ENCODE data around the gene GUCA2A.

The GUCA2A gene

DNA sequence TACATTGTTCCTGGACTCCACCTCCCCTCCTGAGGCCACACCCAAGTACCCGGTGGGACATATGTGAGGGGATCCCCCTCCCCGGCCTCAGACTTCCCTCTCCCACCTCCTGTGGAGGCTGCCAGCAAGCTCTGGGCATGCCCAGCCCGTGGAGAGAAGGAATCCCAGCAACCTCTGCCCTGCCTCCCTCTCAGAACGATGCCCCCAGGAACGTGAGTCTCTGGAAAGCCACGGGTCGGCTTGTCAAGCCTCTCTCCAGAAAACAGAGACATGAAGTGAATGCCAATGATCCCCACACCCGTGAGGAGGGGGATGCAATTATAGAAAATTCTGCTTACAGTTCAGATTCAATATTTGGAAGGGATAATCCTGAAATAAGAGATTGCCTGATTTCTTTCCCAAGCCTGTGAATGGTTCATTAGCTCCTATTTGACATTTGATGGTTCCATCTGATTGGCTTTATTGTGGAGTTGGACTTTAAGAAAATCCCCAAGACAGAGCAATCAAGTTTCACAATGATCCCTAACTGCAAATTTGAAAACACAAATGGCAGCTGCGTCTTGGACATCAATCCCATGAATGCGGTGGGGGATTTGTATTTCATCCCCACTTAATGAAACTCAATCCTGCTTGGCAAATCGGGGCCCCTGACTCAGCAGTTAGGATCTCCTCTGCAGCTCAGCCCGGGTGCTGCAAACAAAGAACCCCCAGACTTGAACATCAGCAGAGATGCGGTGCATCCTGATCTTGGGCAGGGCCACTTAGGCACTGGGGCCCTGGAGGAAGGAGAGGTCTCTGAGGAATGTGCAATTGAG is 20.4 kb downstream of the GUCA2A start:
- H3K27ac ChIP-seq (ENCODE audit: low read depth, low read length) = no peak overlapping the region
- no peak overlapping the region for H3K4me3 ChIP-seq (ENCODE audit: low read length)
- no peak overlapping the region for H2BK120ac ChIP-seq (ENCODE audit: low read depth, low read length)
- H3K56ac ChIP-seq (ENCODE audit: low read length) = no peak overlapping the region
- no peak overlapping the region for H3K18ac ChIP-seq (ENCODE audit: low read length)
- no peaks in the 10 kb centered on the region for H3K27me3 ChIP-seq (ENCODE audit: insufficient read depth, low read length, poor library complexity)
- H2BK5ac ChIP-seq (ENCODE audit: low read length) = no peak overlapping the region
- H4K5ac ChIP-seq (ENCODE audit: low read length) = no peak overlapping the region
- no peak overlapping the region for H3K4ac ChIP-seq (ENCODE audit: low read depth, low read length)
- no peak overlapping the region for H2BK15ac ChIP-seq (replicated peaks; ENCODE audit: low read depth)
- H3K36me3 ChIP-seq (ENCODE audit: control insufficient read depth, insufficient read depth, low read length) = no peaks in the 10 kb centered on the region
- H3K79me2 ChIP-seq (ENCODE audit: control insufficient read depth, insufficient read depth, low read length) = no peaks in the 10 kb centered on the region
- no peak overlapping the region for H3K4me2 ChIP-seq (ENCODE audit: low read length)
- no peaks in the 10 kb centered on the region for H3K4me1 ChIP-seq (ENCODE audit: control insufficient read depth, low read depth, low read length)
- no peak overlapping the region for H4K8ac ChIP-seq (ENCODE audit: low read depth, low read length)
- no peak overlapping the region for H3K9ac ChIP-seq (ENCODE audit: low read length)
- H3K79me1 ChIP-seq (ENCODE audit: low read length) = no peaks in the 10 kb centered on the region
- no peak overlapping the region for H3K23ac ChIP-seq (ENCODE audit: low read length)
- H2AK5ac ChIP-seq (ENCODE audit: low read length) = no peak overlapping the region
- no peak for DNase-seq
- no CpG with 5 or more reads among the region's 13 CpGs for WGBS (ENCODE audit: extremely low coverage, insufficient coverage, low lambda C conversion rate)

GRCh38 chr1:42142894-42143675 is 21.5 kb downstream of the GUCA2A start:
- Histone ChIP-seq H3K56ac (ENCODE audit: low read length) (no peak overlapping the region), H3K27ac (ENCODE audit: low read depth, low read length) (no peak overlapping the region), H3K23ac (ENCODE audit: low read length) (no peak overlapping the region), H3K9ac (ENCODE audit: low read length) (no peak overlapping the region), H3K27me3 (ENCODE audit: insufficient read depth, low read length, poor library complexity) (no peaks in the 10 kb centered on the region), H4K8ac (ENCODE audit: low read depth, low read length) (no peak overlapping the region), H3K36me3 (ENCODE audit: control insufficient read depth, insufficient read depth, low read length) (no peaks in the 10 kb centered on the region), H2BK15ac (replicated peaks; ENCODE audit: low read depth) (no peak overlapping the region), H3K4me2 (ENCODE audit: low read length) (no peak overlapping the region), H3K4me1 (ENCODE audit: control insufficient read depth, low read depth, low read length) (no peaks in the 10 kb centered on the region), H2BK120ac (ENCODE audit: low read depth, low read length) (no peak overlapping the region), H3K4ac (ENCODE audit: low read depth, low read length) (no peak overlapping the region), H2BK5ac (ENCODE audit: low read length) (no peak overlapping the region), H3K79me2 (ENCODE audit: control insufficient read depth, insufficient read depth, low read length) (no peaks in the 10 kb centered on the region), H4K5ac (ENCODE audit: low read length) (no peak overlapping the region), H2AK5ac (ENCODE audit: low read length) (no peak overlapping the region), H3K18ac (ENCODE audit: low read length) (no peak overlapping the region), H3K4me3 (ENCODE audit: low read length) (no peak overlapping the region), H3K79me1 (ENCODE audit: low read length) (no peaks in the 10 kb centered on the region)
- DNase-seq = no peak
- no CpG with 5 or more reads among the region's 4 CpGs for WGBS (ENCODE audit: extremely low coverage, insufficient coverage, low lambda C conversion rate)

- Histone ChIP-seq H3K36me3 (ENCODE audit: control insufficient read depth, insufficient read depth, low read length) (no peaks in the 10 kb centered on the region), H3K4ac (ENCODE audit: low read depth, low read length) (no peak overlapping the region), H2AK5ac (ENCODE audit: low read length) (no peak overlapping the region), H3K27ac (ENCODE audit: low read depth, low read length) (no peak overlapping the region), H4K5ac (ENCODE audit: low read length) (no peak overlapping the region), H3K79me2 (ENCODE audit: control insufficient read depth, insufficient read depth, low read length) (no peaks in the 10 kb centered on the region), H3K56ac (ENCODE audit: low read length) (no peak overlapping the region), H3K23ac (ENCODE audit: low read length) (no peak overlapping the region), H3K18ac (ENCODE audit: low read length) (no peak overlapping the region), H4K8ac (ENCODE audit: low read depth, low read length) (no peak overlapping the region), H3K4me3 (ENCODE audit: low read length) (no peak overlapping the region), H2BK120ac (ENCODE audit: low read depth, low read length) (no peak overlapping the region), H3K4me1 (ENCODE audit: control insufficient read depth, low read depth, low read length) (no peaks in the 10 kb centered on the region), H3K79me1 (ENCODE audit: low read length) (no peaks in the 10 kb centered on the region), H2BK5ac (ENCODE audit: low read length) (no peak overlapping the region), H3K9ac (ENCODE audit: low read length) (no peak overlapping the region), H2BK15ac (replicated peaks; ENCODE audit: low read depth) (no peak overlapping the region), H3K4me2 (ENCODE audit: low read length) (no peak overlapping the region), H3K27me3 (ENCODE audit: insufficient read depth, low read length, poor library complexity) (no peaks in the 10 kb centered on the region)
- DNase-seq = no peak
- no CpG with 5 or more reads among the region's 5 CpGs for WGBS (ENCODE audit: extremely low coverage, insufficient coverage, low lambda C conversion rate)
These were observed 22.6 kb downstream of the GUCA2A start for GRCh38 chr1:42141978-42142377.

DNA sequence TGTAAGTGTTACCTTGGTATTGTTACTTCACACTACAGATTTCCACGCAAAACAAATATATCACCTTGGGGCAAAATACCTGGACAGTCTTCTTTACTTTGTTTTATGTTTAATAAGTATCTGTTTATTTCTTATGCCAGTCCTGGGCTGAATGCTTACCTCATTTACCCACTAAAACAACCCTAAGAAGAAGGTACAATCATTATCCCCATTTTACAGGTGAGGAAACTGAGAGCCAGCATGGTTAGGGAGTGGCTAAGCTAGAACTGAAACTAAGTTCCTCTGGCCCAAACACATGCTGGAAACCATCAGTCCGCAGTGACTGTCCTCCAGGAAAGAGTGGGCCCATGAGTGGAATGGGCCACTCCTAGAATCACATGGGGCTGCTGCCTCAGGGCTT is 24.4 kb downstream of the GUCA2A start:
- H3K27ac ChIP-seq (ENCODE audit: low read depth, low read length) = no peak overlapping the region
- H3K36me3 ChIP-seq (ENCODE audit: control insufficient read depth, insufficient read depth, low read length) = no peaks in the 10 kb centered on the region
- no peak overlapping the region for H3K23ac ChIP-seq (ENCODE audit: low read length)
- no peaks in the 10 kb centered on the region for H3K79me2 ChIP-seq (ENCODE audit: control insufficient read depth, insufficient read depth, low read length)
- H3K27me3 ChIP-seq (ENCODE audit: insufficient read depth, low read length, poor library complexity) = no peaks in the 10 kb centered on the region
- H2AK5ac ChIP-seq (ENCODE audit: low read length) = no peak overlapping the region
- no peak overlapping the region for H2BK5ac ChIP-seq (ENCODE audit: low read length)
- H4K8ac ChIP-seq (ENCODE audit: low read depth, low read length) = no peak overlapping the region
- no peak overlapping the region for H3K4me2 ChIP-seq (ENCODE audit: low read length)
- DNase-seq = no peak
- no peak overlapping the region for H3K56ac ChIP-seq (ENCODE audit: low read length)
- H2BK120ac ChIP-seq (ENCODE audit: low read depth, low read length) = no peak overlapping the region
- H3K18ac ChIP-seq (ENCODE audit: low read length) = no peak overlapping the region
- no peak overlapping the region for H4K5ac ChIP-seq (ENCODE audit: low read length)
- no peak overlapping the region for H3K4me3 ChIP-seq (ENCODE audit: low read length)
- H2BK15ac ChIP-seq (replicated peaks; ENCODE audit: low read depth) = no peak overlapping the region
- WGBS (ENCODE audit: extremely low coverage, insufficient coverage, low lambda C conversion rate) = no CpG with 5 or more reads among the region's 2 CpGs
- H3K4ac ChIP-seq (ENCODE audit: low read depth, low read length) = no peak overlapping the region
- H3K9ac ChIP-seq (ENCODE audit: low read length) = no peak overlapping the region
- no peaks in the 10 kb centered on the region for H3K4me1 ChIP-seq (ENCODE audit: control insufficient read depth, low read depth, low read length)
- no peaks in the 10 kb centered on the region for H3K79me1 ChIP-seq (ENCODE audit: low read length)

DNA sequence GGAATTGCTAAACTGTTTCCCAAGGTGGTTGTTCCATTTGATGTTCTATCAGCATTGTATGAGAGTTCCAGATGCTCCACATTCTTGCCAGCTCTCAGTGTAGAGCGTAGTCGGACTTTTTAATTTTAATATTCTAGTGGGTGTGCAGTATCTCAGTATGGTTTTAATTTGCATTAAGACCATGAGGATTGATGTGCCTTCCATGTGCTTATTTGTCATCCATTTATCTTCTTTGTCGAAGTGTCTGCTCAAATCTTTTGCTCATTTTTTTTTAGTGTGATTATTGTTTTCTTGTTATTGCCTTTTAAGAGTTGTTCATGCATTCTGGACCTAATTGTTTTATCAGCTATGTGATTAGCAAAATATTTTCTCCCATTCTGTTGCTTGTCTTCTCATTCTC is 25.1 kb downstream of the GUCA2A start:
- Histone ChIP-seq H3K23ac (ENCODE audit: low read length) (no peak overlapping the region), H3K36me3 (ENCODE audit: control insufficient read depth, insufficient read depth, low read length) (no peaks in the 10 kb centered on the region), H3K4ac (ENCODE audit: low read depth, low read length) (no peak overlapping the region), H3K4me3 (ENCODE audit: low read length) (no peak overlapping the region), H3K56ac (ENCODE audit: low read length) (no peak overlapping the region), H2AK5ac (ENCODE audit: low read length) (no peak overlapping the region), H2BK120ac (ENCODE audit: low read depth, low read length) (no peak overlapping the region), H3K9ac (ENCODE audit: low read length) (no peak overlapping the region), H4K5ac (ENCODE audit: low read length) (no peak overlapping the region), H2BK15ac (replicated peaks; ENCODE audit: low read depth) (no peak overlapping the region), H3K18ac (ENCODE audit: low read length) (no peak overlapping the region), H3K79me1 (ENCODE audit: low read length) (no peaks in the 10 kb centered on the region), H4K8ac (ENCODE audit: low read depth, low read length) (no peak overlapping the region), H3K79me2 (ENCODE audit: control insufficient read depth, insufficient read depth, low read length) (no peaks in the 10 kb centered on the region), H3K27me3 (ENCODE audit: insufficient read depth, low read length, poor library complexity) (no peaks in the 10 kb centered on the region), H3K4me2 (ENCODE audit: low read length) (no peak overlapping the region), H3K4me1 (ENCODE audit: control insufficient read depth, low read depth, low read length) (no peaks in the 10 kb centered on the region), H3K27ac (ENCODE audit: low read depth, low read length) (no peak overlapping the region), H2BK5ac (ENCODE audit: low read length) (no peak overlapping the region)
- DNase-seq = no peak
- no CpG with 5 or more reads among the region's 3 CpGs for WGBS (ENCODE audit: extremely low coverage, insufficient coverage, low lambda C conversion rate)

All from mesendoderm (in vitro differentiated cells).